Neural cell (in vitro differentiated cells): ENCODE results near the gene ARHGAP5. TPM values are rescaled to one million over a fixed set of nuclear protein-coding genes. Genes with fewer than 3 reads are reported as not detected.

Experiments
- H2AFZ ChIP-seq: fragments of 200-600, 300-800 bp; sonication (generic), shearing (Covaris generic); 2 replicates; pipeline ENCODE4 v1.6.0; 2014; ENCODE audit warnings: low read depth, mild to moderate bottlenecking, antibody characterized with exemption, low read length, moderate library complexity
- H3F3A ChIP-seq: fragments of 200-600 bp; shearing (Covaris generic); 2 replicates; pipeline ENCODE4 v1.6.1; 2016; ENCODE audit warnings: mild to moderate bottlenecking, moderate library complexity, mixed read lengths, antibody characterized with exemption, low read length; ENCODE audit not compliant: insufficient read depth, poor library complexity, severe bottlenecking
- H3K27ac ChIP-seq: fragments of 200-600, 300-800 bp; sonication (generic), shearing (Covaris generic); 2 replicates; pipeline ENCODE4 v1.5.1; 2014; ENCODE audit warnings: mild to moderate bottlenecking, low read length, moderate library complexity
- H3K27me3 ChIP-seq: fragments of 300-800, 200-600 bp; sonication (generic), shearing (Covaris generic); 2 replicates; pipeline ENCODE4 v1.6.0; 2014; ENCODE audit warnings: mild to moderate bottlenecking, low read depth, low read length, moderate library complexity; ENCODE audit not compliant: insufficient read depth
- H3K36me3 ChIP-seq: fragments of 300-800, 200-600 bp; sonication (generic), shearing (Covaris generic); 2 replicates; pipeline ENCODE4 v1.5.1; 2014; ENCODE audit warnings: mild to moderate bottlenecking, antibody characterized with exemption, low read length, moderate library complexity; ENCODE audit not compliant: insufficient read depth
- H3K4me2 ChIP-seq: fragments of 300-800, 200-600 bp; sonication (generic), shearing (Covaris generic); 2 replicates; pipeline ENCODE4 v1.6.0; 2014; ENCODE audit warnings: mild to moderate bottlenecking, low read length
- H3K4me3 ChIP-seq: fragments of 300-800, 200-600 bp; sonication (generic), shearing (Covaris generic); 2 replicates; pipeline ENCODE4 v1.5.1; 2014; ENCODE audit warnings: mild to moderate bottlenecking, low read length, moderate library complexity
- H3K79me2 ChIP-seq: fragments of 200-600 bp; shearing (Covaris generic); replicated peaks from 2 replicates; pipeline ENCODE4 v1.6.0; 2014; ENCODE audit warnings: mild to moderate bottlenecking, low read length, moderate library complexity; ENCODE audit not compliant: insufficient read depth
- H3K9ac ChIP-seq: fragments of 300-800, 200-600 bp; sonication (generic), shearing (Covaris generic); 2 replicates; pipeline ENCODE4 v1.6.1; 2016; ENCODE audit warnings: mild to moderate bottlenecking, low read length, mixed read lengths
- H3K9me2 ChIP-seq: fragments of 200-600 bp; shearing (Covaris generic); 2 replicates; pipeline ENCODE4 v1.6.1; 2016; ENCODE audit warnings: mild to moderate bottlenecking, low read length, mixed read lengths; ENCODE audit not compliant: insufficient read depth
- H3K9me3 ChIP-seq: fragments of 200-600, 300-800 bp; sonication (generic), shearing (Covaris generic); 2 replicates; pipeline ENCODE4 v1.6.1; 2016; ENCODE audit warnings: mild to moderate bottlenecking, mixed run types, low read length, moderate library complexity, mixed read lengths
- H4K20me1 ChIP-seq: fragments of 200-600 bp; shearing (Covaris generic); 2 replicates; pipeline ENCODE4 v1.6.1; 2016; ENCODE audit warnings: mild to moderate bottlenecking, mixed run types; ENCODE audit not compliant: insufficient read depth
- EP300 ChIP-seq: fragments of 450-650 bp; conservative IDR thresholded peaks from 2 replicates; pipeline ENCODE4 v1.6.1; 2014; ENCODE audit warnings: antibody characterized with exemption, mild to moderate bottlenecking, moderate library complexity; ENCODE audit not compliant: poor library complexity, severe bottlenecking
- EZH2 ChIP-seq: fragments of 200-600, 300-800 bp; shearing (Covaris generic), sonication (generic); IDR thresholded peaks from 2 replicates; pipeline ENCODE4 v1.6.1; 2014; ENCODE audit warnings: antibody characterized with exemption, low read length, borderline replicate concordance, mild to moderate bottlenecking; ENCODE audit not compliant: insufficient read depth, poor library complexity, severe bottlenecking
- MXI1 ChIP-seq: fragments of 450-650 bp; conservative IDR thresholded peaks from 2 replicates; pipeline ENCODE4 v1.6.1; 2014; ENCODE audit warnings: antibody characterized with exemption, mild to moderate bottlenecking; ENCODE audit not compliant: poor library complexity, severe bottlenecking
- POLR2AphosphoS5 ChIP-seq: IDR thresholded peaks from 2 replicates; pipeline ENCODE4 v1.6.1; 2012
- RAD21 ChIP-seq: fragments of 450-650 bp; conservative IDR thresholded peaks from 2 replicates; pipeline ENCODE4 v1.6.1; 2014; ENCODE audit warnings: antibody characterized with exemption, mild to moderate bottlenecking, moderate library complexity
- SMC3 ChIP-seq: fragments of 450-650 bp; conservative IDR thresholded peaks from 2 replicates; pipeline ENCODE4 v1.6.1; 2014; ENCODE audit warnings: antibody characterized with exemption, mild to moderate bottlenecking, moderate library complexity; ENCODE audit not compliant: poor library complexity
- TAF1 ChIP-seq: IDR thresholded peaks from 2 replicates; pipeline ENCODE4 v1.6.1; 2012; ENCODE audit warnings: low read depth
- polyA plus RNA-seq: library from polyadenylated mRNA; depleted of rRNA; stranded (reverse); fragments of >200 nt; gene quantifications from 2 replicates; pipeline ENCODE4 v1.2.3, GENCODE V29; 2014
- TF ChIP-seq, protein P1 (sequence below): fragments of 450-650 bp; IDR thresholded peaks from 2 replicates; pipeline ENCODE4 v1.5.1; 2014; ENCODE audit warnings: antibody characterized with exemption, mild to moderate bottlenecking, moderate library complexity; ENCODE audit not compliant: poor library complexity, severe bottlenecking
- TF ChIP-seq, protein P2 (sequence below): IDR thresholded peaks from 2 replicates; pipeline ENCODE4 v1.6.1; 2012; ENCODE audit warnings: borderline replicate concordance

ARHGAP5 gene
- polyA plus RNA-seq, 1 donor from 2014 or later = 32.2 TPM

DNA sequence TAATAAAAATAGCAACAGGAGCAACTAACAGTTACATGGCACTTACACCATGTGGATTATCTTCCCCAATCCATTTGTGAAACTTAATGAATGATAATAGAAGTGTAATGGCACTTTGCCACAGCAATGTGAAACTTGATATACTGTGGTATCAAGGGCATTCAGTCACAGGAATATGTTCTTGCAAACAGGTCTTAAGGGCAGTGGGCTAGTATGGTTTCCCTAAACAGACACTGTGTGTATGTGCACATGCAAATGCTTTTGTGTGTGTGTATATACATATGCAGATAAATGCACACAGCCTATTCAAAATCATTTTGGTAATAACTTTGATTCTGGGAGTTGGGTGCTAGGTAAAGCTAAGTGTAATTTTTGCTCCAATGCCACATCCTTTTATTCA, 26.2 kb upstream of the ARHGAP5 start:
- Histone ChIP-seq H3K9me2 (no peaks in the 10 kb centered on the region), H3K36me3 (no peaks in the 10 kb centered on the region), H3F3A (no peaks in the 10 kb centered on the region), H3K9ac (no peak overlapping the region), H3K79me2 (no peaks in the 10 kb centered on the region), H3K27me3 (no peaks in the 10 kb centered on the region), H3K9me3 (no peaks in the 10 kb centered on the region), H2AFZ (no peak overlapping the region), H4K20me1 (no peaks in the 10 kb centered on the region), H3K27ac (no peak overlapping the region), H3K4me3 (no peak overlapping the region), H3K4me2 (no peak overlapping the region)
- TF ChIP-seq EP300 (no peak), EZH2 (no peak), MXI1 (no peak), TAF1 (no peak), POLR2AphosphoS5 (no peak), SMC3 (no peak), RAD21 (no peak)
- TF ChIP-seq, protein P1, sequence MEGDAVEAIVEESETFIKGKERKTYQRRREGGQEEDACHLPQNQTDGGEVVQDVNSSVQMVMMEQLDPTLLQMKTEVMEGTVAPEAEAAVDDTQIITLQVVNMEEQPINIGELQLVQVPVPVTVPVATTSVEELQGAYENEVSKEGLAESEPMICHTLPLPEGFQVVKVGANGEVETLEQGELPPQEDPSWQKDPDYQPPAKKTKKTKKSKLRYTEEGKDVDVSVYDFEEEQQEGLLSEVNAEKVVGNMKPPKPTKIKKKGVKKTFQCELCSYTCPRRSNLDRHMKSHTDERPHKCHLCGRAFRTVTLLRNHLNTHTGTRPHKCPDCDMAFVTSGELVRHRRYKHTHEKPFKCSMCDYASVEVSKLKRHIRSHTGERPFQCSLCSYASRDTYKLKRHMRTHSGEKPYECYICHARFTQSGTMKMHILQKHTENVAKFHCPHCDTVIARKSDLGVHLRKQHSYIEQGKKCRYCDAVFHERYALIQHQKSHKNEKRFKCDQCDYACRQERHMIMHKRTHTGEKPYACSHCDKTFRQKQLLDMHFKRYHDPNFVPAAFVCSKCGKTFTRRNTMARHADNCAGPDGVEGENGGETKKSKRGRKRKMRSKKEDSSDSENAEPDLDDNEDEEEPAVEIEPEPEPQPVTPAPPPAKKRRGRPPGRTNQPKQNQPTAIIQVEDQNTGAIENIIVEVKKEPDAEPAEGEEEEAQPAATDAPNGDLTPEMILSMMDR = no peak
- TF ChIP-seq, protein P2, sequence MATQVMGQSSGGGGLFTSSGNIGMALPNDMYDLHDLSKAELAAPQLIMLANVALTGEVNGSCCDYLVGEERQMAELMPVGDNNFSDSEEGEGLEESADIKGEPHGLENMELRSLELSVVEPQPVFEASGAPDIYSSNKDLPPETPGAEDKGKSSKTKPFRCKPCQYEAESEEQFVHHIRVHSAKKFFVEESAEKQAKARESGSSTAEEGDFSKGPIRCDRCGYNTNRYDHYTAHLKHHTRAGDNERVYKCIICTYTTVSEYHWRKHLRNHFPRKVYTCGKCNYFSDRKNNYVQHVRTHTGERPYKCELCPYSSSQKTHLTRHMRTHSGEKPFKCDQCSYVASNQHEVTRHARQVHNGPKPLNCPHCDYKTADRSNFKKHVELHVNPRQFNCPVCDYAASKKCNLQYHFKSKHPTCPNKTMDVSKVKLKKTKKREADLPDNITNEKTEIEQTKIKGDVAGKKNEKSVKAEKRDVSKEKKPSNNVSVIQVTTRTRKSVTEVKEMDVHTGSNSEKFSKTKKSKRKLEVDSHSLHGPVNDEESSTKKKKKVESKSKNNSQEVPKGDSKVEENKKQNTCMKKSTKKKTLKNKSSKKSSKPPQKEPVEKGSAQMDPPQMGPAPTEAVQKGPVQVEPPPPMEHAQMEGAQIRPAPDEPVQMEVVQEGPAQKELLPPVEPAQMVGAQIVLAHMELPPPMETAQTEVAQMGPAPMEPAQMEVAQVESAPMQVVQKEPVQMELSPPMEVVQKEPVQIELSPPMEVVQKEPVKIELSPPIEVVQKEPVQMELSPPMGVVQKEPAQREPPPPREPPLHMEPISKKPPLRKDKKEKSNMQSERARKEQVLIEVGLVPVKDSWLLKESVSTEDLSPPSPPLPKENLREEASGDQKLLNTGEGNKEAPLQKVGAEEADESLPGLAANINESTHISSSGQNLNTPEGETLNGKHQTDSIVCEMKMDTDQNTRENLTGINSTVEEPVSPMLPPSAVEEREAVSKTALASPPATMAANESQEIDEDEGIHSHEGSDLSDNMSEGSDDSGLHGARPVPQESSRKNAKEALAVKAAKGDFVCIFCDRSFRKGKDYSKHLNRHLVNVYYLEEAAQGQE = no peak

DNA sequence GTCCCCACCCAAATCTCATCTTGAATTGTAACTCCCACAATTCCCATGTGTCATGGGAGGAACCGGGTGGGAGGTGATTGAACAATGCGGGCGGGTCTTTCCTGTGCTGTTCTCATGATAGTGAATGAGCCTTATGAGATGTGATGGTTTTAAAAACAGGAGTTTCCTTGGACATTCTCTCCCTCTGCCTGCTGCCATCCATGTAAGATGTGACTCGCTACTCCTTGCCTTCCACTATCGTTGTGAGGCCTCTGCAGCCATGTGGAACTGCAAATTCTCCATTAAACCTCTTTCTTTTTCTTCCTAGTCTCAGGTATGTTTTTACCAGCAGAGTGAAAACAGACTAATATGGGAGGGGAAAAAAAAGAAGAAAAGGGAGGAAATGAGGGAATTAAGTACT, 22.6 kb upstream of the ARHGAP5 start:
- Histone ChIP-seq H3K9me2 (no peaks in the 10 kb centered on the region), H3K4me2 (no peak overlapping the region), H3K9me3 (no peaks in the 10 kb centered on the region), H3F3A (no peaks in the 10 kb centered on the region), H4K20me1 (no peaks in the 10 kb centered on the region), H3K9ac (no peak overlapping the region), H3K27me3 (no peaks in the 10 kb centered on the region), H2AFZ (no peak overlapping the region), H3K4me3 (no peak overlapping the region), H3K27ac (no peak overlapping the region), H3K36me3 (no peaks in the 10 kb centered on the region), H3K79me2 (no peaks in the 10 kb centered on the region)
- TF ChIP-seq EP300 (no peak), EZH2 (no peak), MXI1 (no peak), POLR2AphosphoS5 (no peak), RAD21 (no peak), SMC3 (no peak), TAF1 (no peak)
- TF ChIP-seq, protein P2 = no peak
- TF ChIP-seq, protein P1 = no peak
